Stimulated activated CD4-positive, alpha-beta T cell treated with anti-CD3 and anti-CD28 coated beads, TNF-alpha, amount 100 ng/mL, for 48 hours (primary cell): Measurements from ENCODE around the gene MTFP1.
"Not testable (repeated sequence)": the region's sequence is repeated elsewhere in the genome, so short reads cannot be mapped to it uniquely, and the experiment has no call there.

Source experiments
- DNase-seq, 3 donors: peaks; one replicate each; pipeline ENCODE4 v3.0.0-alpha.2; 2020; ENCODE audit warnings: low read depth in 3 of 3

The MTFP1 gene

DNA sequence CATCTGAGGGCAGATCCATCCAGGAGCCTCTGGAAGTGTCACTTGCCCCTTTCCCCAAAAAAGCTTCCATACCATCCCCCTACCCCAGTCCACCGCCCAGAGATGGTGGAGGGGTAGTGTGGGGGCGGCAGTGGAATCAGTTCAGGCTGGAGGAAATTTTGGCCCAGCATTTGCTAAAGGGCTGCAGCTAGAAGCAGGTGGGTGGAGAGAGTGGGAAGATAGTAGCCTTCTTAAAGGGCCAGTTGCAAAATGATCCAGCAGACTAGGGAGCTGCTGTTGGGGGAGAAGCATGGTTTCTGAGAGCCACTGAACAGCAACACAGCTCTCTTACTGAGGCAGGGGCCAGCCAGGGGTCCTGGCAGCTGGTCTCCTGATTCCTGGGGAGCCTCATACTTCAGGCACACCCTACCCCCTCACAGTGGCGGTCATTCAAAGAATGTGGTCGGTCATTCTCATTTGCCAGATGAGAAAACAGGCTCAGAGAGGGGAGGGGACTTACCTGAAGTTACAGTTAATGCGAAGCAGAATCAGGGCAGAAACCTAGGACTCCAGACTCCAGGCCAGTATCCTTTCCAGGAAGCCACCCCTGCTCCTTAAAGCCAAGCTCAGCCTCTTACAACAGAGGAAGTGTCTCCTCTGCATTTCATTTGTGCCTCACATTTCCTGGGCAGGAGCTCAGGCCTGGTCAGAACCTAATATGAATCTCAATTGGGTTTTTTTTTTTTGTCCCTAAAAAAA, 23.4 kb upstream of the MTFP1 start:
- DNase-seq = no peak

- DNase-seq = not testable (repeated sequence)
Observed at GRCh38 chr22:30402766-30403104, 22.8 kb upstream of the MTFP1 start.

GRCh38 chr22:30404307-30404706, 21.3 kb upstream of the MTFP1 start:
- DNase-seq = no peak

GRCh38 chr22:30405731-30406130, 19.8 kb upstream of the MTFP1 start:
- DNase-seq = no peak

DNA sequence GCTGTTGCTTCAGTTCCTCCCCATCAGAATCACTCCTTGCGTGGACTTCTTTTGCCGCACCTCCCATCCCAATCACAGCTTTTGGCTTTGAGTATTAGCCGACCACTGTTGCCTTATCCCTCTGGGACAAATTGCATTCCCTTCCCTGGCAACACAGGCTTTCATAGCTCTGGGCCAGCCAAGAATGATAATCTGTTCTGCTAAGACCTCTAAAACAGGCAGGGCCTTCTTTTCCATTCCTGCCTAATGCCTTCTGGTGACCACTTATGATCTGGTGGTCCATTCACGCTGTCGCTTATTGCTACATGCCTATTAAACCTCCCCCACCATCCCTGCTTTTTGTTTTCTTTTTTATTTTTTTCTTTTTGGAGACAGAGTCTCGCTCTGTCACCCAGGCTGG, 19.2 kb upstream of the MTFP1 start:
- DNase-seq = no peak

- DNase-seq = no peak
Observed at GRCh38 chr22:30408388-30409102, 17.0 kb upstream of the MTFP1 start.

GRCh38 chr22:30411780-30412179, 13.8 kb upstream of the MTFP1 start:
- no peak for DNase-seq

- no peak for DNase-seq
Observed at GRCh38 chr22:30413001-30413400, 12.6 kb upstream of the MTFP1 start.

DNA sequence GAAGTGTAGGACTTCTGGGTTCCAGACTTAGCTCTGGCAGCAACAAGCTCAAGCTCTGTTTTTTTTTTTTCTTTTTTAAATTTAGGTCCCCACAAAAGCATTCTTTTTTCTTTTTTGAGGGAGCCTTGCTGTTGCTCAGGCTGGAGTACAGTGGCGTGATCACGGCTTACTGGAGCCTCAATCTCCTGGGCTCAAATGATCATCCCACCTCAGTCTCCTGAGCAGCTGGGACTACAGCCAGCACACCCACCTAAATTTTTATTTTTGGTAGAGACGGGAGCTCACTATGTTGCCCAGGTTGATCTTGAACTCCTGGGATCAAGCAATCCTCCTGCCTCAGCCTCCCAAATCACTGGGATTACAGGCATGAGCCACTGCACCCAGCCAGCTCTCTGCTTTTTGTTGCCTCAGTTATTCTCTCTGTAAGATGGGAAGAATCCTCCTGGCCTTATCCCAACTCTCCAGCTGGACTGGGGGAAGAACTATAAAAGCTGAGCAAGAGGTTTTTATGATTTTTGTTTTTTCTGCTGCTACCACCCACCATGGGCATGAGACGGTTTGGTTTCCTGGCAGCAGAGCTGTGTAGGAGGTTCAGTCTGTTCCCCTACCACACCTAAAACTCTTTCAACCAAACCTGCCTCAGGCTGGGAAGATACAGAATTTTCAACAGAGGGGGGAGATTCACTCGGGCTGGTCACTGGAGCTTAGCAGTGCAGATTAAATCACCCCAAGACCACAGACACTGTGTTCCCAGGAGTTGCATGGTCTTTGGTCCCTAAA, 11.6 kb upstream of the MTFP1 start:
- no peak for DNase-seq

DNA sequence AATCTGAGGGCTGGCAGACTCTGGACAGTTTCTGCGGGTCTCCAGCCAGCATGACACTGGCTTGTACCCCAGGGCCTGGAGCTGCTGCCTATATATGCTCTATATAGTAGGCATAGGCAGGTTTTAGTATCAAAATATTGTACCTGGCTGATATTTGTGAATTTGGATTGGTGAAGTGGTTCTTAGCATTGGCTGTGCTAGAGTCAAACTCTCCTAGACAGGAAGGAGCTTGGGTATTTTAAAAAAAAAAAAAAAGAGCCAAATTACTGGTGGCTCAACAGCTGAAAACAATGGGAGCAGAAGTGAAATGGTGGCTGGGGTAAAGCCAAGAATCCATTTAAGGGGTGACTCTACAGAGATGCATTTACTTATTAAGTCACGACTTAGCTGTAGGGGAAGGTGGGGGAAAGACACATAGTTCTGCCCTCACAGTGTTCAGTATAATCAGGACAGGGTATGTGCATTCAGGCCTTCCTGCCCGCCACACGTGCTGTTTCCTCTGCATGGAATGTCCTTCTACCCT, 11.0 kb upstream of the MTFP1 start:
- no peak for DNase-seq

DNA sequence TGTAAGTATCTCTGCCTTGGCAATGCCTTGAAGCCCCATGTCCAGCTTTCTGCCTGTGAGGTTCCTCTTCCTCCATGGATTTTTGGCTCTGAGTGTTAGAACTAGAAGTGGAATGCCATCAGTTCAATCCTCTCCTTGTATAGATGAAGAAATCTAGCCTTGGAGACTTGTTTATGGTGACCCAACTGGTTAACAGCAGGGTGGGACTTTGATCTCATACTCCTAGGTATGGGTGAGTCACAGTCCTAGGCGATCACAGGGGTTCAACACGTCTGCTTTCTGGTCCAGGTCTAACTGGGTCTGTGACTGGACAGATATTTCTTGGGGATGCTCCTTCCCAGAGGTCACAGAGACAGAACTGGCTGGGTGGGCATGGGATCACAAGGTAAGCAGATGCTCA, 9.2 kb upstream of the MTFP1 start:
- DNase-seq = no peak

GRCh38 chr22:30416837-30417236, 8.7 kb upstream of the MTFP1 start:
- DNase-seq = no peak

- DNase-seq = no peak
Observed at GRCh38 chr22:30420347-30421125, 5.0 kb upstream of the MTFP1 start.

DNA sequence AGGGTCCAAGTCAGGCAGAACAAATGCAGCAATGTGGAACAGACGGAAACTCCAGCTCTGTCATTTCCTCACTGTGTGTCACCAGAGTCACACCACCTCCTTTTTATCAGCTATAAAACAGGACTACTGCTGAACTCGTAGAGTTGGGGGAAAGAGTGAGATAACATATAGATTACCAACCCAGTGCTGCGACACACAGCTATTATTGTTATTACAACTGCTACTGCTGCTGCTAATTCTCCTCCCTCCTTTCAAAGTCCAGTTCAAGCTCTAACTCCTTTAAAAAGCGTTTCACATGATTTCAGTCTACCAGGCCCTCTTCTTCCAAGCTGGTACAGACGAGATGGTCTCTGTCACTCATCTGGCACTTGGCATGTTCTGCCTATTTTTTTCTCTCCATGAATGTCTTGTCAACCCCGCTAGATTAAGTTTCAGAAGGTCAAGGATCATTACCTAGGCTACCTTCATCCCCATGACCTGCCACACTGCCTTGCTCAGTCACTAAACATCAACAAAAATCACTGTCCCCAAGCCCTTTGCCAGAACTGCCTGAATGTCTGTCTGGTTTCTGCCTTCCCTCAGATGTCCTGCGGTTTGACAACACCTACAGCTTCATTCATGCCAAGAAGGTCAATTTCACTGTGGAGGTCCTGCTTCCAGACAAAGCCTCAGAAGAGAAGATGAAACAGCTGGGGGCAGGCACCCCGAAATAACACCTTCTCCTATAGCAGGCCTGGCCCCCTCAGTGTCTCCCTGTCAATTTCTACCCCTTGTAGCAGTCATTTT, 3.7 kb upstream of the MTFP1 start:
- no peak for DNase-seq

DNA sequence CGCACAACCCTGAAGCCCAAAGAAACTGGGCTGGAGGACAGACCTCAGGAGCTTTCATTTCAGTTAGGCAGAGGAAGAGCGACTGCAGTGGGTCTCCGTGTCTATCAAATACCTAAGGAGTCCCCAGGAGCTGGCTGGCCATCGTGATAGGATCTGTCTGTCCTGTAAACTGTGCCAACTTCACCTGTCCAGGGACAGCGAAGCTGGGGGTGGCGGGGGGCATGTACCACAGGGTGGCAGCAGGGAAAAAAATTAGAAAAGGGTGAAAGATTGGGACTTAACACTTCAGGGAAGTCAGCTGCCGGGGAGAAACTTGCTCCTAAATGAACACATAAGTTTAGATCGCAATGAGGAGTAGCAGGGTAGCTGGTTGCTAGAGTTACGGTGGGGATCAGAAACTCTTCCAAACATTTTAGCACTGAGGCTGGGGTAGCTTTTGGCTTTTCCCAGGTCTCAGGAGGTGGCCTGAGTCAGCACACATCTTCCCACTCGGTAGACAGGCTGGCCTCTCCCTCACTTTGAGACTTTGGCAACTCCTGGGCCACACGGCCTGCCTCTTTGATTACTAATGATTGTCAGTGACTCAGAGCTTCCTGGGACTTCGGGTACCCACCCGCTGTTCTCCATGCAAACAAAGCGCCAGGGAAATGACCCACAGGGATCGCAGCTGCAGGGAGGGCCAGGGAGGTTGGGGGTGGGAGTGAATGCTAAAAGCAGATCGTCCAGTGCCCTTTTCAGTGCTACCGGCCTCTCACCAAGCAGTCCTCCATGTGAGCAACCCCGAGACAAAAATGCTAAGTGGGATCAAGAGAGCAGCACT, 2.9 kb upstream of the MTFP1 start:
- DNase-seq = peak in 2 of 3 donors; percentile 31 to 45

DNA sequence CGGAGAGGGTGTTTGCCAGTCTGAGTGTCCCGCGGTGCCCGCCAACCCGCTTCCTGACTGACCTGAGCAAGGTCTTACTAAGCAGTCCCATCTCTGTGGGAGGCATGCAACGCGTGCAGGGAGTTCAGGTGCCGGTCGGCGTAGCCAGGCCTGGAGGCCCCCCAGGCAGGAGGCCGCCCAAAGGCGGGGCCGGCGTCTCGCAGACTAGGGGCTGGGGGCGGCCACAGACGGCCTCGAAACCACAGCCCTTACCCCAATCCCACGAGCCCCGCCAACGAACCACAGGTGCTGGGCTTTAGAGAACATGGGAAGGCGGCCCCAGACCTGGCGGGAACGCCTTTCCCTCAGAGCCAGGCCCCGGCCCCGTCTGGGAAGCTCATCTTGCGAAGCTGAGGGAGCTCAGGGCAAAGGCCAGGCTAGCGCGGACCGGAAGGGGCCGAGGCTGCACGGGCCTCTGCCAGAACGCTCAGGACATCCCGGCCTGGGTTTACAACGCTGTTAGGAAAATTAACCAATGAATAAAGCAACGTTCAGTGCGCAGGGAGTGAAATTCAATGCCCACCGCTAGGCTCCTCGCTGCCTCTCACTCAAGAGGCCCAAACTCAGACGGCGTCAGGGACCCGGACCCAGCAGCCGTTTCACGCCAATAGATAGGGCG, 2.1 kb upstream of the MTFP1 start:
- peak; percentile 44 to 63 (median 50) for DNase-seq

- peak; percentile 94 to 98 (median 97) for DNase-seq
Observed at GRCh38 chr22:30423959-30424533, 1.5 kb upstream of the MTFP1 start.

- peak in 1 of 3 donors; percentile 37 for DNase-seq
Observed at GRCh38 chr22:30424534-30425326, 838 bp upstream of the MTFP1 start.

GRCh38 chr22:30425327-30425615, 297 bp upstream of the MTFP1 start:
- DNase-seq = no peak
